HG03520 (cell line): ENCODE data around the gene PBX4.
"Not testable (repeated sequence)": the region's sequence is repeated elsewhere in the genome, so short reads cannot be mapped to it uniquely, and the experiment has no call there.

Experiments used
- ATAC-seq: cut with Tn5 transposase; IDR thresholded peaks from one replicate; pipeline ENCODE4 v1.9.1; 2021; ENCODE audit warnings: mild to moderate bottlenecking, moderate library complexity; ENCODE audit not compliant: unreplicated experiment

PBX4 gene, protein sequence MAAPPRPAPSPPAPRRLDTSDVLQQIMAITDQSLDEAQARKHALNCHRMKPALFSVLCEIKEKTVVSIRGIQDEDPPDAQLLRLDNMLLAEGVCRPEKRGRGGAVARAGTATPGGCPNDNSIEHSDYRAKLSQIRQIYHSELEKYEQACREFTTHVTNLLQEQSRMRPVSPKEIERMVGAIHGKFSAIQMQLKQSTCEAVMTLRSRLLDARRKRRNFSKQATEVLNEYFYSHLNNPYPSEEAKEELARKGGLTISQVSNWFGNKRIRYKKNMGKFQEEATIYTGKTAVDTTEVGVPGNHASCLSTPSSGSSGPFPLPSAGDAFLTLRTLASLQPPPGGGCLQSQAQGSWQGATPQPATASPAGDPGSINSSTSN

DNA sequence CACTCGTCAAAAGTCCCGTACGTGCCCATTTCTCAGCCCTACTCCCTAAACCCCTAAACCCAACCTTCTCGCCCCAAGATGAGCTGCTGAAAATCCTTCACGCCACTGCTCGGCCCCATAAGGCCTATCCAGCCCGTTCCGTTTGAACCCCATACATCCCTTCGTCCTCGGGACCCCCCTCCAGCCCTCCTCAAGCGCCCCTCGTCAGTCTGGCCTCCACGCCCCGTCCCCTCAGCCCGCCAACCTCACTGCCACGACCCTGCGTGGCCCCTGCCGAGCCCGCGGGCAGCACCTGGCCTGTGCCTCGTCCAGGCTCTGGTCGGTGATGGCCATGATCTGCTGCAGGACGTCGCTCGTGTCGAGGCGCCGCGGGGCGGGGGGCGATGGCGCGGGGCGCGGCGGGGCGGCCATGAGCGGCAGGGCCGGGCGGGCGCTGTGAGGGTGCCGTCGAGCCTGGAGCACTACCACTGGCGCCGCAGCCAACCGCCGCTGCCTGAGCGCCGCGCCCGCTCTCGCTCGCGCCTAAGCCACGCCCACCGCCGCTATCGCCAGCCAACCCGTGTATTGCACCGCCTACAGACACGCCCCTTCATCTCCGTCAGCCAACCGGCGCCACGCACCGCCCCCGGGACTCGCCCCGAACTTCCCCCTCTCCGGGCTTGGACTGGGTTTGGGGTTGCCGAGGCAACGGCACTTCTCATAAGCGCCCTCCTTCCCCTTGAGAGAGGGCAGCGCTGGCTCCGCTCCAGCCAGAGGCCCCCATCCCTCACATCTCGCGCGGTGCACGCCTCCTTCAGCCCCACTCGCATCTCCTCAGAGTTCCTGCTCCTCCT is at the start of gene PBX4:
PBX4 (minus strand) TSS at position 469 of the 833 bp plus-strand sequence; CDS start at position 411, 58 bp downstream.
- peak; percentile 92 for ATAC-seq

DNA sequence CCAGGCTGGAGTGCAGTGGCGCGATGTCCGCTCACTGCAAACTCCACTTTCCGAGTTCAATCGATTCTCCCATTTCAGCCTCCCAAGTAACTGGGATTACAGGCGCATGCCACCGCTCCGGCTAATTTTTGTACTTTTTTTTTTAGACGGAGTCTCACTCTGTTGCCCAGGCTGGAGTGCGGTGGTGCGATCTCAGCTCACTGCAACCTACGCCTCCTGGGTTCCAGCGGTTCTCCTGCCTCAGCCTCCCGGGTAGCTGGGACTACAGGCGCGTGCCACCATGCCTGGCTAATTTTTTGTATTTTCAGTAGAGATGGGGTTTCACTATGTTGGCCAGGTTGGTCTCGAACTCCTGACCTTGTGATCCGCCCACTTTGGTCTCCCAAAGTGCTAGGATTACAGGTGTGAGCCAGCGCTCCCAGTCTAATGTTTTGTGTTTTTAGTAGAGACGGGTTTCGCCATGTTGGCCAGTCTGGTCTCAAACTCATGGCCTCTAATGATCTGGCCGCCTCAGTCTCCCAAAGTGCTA is 47.0 kb upstream of the PBX4 start:
- not testable (repeated sequence) for ATAC-seq

DNA sequence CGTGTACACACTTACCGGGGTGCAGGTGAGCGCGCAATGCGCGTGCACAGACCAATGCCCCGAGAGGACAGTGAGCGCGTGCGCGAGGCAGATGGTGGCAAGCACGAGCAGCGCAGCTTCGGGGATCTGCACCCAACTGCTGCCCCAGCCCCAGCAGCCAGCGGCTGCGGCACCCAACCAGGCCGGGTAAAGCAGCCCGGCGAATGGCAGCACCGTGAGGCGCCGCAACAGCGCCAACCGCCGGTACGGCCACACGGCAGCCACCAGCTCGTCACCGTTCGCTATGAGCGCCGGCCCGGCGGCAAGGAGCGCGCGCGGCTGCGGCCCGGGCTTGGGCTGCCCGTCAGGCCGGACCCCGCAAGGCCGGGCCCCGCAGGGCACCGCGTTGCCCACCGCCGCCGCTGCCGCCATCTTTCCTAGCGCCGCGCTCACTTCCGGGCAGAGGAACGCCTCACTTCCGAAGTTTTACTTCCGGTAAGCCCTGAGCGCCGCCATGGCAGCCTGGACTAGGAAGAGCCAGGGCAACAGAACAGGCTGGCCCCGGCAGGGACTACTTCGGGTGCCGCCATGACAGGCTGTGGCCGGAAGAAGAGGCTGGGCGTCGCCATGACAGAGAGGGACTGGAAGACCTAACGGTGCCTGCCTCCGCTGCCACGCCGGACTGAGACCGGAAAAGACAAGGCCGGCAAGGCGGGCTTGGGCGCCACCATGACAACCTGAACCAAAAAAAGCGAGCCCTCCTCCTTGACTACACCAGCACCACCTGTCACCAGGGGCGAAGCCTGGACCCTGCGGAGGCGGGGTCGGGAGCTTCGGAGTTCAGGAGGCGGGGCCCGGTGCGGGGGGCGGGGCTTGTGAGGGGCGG is 45.0 kb upstream of the PBX4 start, which contains the start of gene ATP13A1:
ATP13A1 (minus strand) TSS at position 421 of the 865 bp plus-strand sequence; CDS start at position 411, 10 bp downstream.
- peak; percentile 56 for ATAC-seq

DNA sequence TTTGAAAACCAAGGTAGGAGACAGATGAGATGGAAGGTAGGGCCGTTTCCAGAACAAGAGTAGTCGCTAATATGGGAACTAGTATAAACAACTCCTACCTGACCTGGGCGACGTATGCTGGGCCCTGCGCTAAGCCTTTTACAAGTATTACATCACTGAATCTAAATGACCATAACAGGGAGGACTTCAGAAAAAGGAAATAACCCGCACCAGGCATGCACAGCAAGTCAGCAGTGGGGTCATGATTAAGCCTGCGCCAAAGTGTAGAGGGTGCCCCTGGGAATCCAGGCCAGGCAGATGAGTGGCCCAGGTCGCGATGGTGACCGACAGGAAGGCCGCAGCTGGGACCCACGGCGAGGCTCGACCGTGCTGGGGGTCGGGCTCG is 44.4 kb upstream of the PBX4 start:
- ATAC-seq: peak; percentile 2

DNA sequence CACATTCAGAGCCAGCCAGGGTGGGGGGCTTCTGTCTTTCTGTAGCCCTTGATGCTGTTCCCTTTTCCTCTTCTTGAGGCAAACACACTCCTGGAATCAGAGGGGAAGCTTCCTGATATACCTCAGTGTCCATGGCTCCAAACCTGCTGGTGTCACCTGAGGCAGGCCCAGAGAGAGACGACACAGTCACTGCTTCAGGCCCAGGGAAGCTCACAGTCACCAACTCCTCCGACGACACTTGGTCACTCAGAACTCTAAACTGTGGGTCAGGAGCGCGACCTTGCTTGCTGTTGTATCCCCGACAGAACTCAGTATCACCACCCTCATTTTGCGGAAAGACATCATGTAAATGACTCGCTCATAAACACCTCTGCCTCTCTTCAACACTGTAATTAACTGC is 43.9 kb upstream of the PBX4 start:
- no peak for ATAC-seq

DNA sequence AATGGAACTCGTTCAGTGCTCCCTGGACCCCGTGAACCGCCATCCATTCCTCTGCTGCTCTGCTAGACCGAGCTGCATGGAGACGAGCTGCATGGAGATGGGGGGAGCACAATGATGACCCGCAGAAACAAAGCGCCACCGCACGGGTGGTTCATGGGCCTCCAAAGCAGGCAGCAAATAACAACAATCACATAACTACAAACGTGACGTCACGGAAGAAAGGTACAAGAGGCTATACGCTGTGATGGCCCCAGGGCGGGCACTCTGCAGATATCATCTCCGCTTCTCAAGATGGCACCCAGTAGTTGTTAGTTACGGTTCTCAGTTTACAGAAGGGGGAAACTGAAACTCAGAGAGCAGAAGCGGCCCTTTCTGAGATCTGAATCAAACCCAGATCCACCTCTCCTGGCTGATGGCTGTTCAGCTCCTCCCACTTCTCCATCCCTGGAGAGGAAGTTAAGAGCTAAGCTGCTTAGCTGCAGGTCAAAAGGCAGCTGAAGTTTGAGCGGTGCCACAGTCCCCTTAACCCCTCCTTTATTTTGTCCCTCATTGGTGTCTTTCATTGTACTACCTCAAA is 43.3 kb upstream of the PBX4 start:
- ATAC-seq: peak; percentile 36

DNA sequence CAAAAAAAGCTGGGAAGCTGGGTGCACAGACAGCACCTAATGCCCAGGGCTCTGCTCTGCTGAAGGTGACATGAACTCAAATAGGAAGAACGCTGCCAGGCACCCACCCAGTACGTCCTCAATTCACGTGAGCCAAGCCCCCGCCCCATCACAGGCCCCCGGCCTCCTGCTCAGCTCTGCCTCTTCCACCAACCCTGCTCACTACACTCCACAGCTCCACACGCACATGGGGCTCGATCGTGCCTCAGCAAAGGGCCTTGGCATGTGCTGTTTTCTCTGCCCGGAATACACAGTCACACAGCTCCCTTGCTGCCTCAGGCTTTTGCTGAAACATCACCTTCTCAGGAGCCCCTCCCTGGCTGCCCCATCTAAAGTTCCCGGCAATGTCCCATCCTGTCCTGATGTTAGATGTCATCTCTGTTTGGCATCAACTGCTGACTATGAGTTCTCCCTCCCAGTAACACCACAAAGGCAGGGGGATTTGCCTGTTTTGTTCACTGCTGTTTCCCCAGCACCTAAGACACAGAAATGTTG is 42.7 kb upstream of the PBX4 start:
- ATAC-seq: no peak

DNA sequence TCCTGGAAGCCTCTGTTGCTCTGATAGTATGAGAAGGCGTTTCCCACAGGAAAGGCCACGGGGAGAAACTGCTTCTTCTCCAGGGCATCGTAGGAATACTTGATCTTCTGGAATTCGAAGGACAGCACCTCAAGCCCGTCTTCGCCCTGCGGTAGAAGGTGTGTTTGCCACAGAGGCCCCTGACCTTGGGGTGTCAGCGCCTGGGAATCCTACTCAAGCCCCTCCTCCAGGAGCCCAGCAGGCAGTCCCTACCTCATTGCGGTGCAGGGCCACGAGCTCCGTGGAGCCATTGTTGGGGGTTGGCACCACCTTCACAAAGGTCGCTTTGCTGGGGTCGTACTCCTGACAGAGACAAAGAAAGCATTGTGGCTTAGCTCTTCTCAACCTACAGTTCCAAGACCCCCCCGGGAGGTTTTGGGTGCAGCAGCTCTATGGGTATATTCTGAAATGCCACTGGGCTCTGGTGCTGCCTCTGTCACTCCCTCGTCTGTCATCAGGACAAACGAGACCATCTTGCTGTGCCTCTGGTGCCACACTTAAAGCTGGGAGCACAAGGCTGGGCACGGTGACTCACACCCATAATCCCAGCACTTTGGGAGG is 41.3 kb upstream of the PBX4 start:
- no peak for ATAC-seq

DNA sequence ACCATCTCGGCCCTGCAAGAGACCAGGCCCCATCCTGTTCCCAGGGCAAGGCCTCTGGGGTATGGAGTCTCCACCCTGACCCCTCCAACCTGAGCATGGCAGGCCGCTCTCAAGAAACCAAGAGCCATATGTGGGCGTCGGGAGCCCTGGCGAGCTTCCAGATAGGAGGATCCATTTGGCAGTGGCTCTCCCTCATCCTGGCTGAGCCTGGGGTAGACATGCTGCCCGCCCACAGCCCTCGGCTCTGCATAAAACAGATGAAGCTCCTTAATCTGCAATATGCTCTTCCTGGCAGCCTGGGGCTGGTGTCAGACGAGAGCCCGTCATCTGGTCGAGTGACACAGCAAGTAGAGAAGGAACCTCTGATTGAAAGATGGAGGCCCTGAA is 38.9 kb upstream of the PBX4 start:
- ATAC-seq: no peak

DNA sequence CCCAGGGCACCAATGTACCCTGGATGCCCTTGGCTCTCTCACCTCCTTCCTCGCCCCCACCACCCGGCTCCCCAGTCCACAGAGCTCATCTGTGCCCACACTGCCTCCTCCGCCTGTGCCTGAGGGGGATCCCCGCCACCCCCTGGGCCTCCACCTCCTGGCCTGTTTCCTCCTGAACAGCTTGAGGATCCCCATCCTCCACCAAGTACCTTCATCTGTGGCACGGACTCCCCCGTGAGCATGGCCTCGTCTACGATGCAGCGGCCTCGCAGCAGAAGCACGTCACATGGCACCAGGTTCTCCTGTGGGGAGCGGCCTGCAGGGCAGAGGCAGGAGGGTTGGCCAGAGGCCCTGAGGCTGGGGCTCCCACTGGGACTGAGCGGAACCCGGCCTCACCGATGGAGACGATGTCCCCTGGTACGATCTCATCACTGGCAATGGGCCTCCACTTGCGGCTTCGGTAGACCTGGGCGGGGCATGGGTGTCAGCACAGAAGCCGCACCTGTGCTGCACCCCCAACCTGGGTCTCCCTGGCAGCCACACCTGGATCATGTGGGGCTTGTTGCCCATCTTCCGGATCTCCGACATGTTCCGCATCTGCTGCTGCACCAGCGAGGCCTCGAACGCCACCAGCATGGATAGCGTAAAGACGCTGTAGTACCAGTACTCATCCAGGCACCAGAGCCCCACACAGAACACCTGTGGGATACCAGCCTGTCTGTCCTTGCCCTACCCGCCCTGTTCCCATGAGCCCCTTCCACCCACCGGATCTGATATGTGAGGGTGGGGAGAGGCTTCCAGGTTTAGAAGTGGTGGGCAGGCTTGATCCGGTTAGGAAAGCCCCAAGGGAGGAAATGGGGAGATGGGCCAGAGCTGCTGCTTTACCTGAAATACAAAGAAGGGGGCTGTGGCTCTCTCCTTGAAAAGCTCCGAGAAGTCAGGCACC is 38.2 kb upstream of the PBX4 start:
- ATAC-seq: no peak

DNA sequence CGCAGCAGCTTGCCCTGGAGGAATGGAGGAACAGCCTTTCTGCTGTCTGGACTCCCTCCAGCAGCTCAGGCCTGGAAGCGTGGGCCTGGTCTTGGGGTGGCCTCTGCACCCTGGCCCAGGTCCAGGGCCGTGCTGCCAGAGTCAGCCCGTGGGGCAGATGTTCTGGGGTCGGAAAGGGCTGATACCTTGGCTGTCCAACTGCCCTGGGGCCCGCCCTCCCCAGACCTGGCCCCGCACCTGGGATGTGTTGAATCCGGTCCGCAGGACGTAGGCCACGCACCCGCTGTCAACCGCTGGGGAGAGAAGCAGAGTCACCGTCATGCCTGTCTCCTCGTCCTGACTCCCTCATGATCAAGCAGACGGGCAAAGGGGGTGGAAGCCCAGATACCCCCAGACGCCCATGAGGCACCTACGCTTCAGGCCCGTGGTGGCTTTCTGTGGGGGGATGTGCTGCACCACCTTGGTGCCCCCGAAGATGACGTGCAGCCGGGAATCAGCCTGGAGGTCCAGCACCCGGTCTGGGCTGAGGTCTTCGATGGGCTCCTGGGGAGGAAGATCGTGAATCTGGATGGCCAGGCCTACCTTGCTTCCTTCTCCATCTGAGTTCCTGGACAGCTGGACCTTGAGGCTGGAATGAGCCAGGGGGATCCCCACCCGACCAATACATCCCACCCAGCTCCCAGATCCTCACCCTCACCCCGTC is 37.3 kb upstream of the PBX4 start:
- ATAC-seq: no peak

DNA sequence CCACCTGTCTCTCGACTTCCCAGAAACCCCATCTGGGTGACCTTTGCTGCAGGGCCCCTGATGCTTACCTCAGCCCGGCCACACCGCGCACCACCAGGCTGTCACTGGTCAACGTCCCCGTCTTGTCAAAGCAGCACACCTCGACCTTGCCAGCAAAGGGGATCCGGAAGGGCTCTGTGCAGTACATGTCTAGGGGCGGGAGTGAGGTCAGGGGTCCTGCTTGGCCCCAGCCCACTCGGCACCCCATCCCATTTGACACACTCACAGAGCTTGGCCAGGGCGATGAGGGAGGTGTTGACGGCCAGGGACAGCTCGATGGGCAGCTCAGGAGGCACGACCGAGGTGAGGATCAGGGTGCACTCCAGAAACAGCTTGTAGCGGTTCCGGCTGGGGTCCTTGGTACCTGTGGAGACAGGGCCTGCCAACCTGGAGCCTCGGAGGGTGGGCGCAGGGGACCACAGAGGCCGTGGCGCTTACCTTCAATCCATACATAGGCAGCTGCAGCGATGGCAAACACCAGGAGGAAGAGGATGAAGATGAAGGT is 36.6 kb upstream of the PBX4 start:
- no peak for ATAC-seq

DNA sequence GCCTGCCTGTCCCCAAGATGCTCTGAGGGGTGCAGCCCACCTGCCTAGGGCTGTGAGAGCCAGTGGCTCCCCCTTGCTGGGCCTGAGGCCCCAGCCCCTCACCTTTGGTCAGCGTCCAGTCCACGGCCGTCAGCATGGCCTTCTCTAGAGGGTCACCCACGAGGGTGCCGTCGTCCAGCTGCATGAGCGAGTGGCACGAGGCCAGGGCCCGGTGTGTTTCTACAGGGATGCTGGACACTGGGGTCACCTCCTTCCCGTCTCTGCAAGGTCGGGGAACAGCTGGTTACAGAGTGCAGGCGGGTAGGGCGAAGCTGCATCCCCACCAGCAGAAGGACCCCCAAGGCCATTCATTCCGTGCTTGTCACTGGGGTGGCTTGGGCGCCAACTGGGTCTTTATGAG is 36.0 kb upstream of the PBX4 start:
- ATAC-seq: no peak

DNA sequence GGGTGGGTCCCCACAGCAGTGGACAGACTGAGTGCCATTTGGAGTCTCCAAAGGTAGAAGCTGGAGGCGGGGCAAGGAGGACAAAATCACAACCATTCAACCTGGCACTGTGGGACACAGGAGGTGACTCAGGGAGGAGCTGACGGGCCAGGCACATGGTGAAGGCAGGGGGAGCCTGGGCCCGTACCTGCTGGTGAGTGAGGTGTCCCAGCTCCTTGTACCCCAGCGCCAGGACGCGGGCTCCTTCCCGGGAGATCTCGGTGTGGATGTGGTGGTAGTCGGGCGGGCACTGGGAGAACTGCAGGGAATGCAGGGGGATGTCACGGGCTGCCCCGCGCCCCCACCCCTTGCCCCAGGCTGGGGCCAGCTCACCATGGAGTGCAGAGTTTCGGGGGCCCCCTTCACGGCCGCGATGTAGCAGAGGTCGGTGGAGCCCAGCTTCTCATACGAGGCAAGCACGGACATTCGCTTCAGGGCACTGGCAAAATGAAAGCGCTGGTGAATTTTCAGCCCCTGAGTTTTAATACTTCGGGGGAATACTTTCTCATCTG is 35.2 kb upstream of the PBX4 start:
- ATAC-seq: no peak

DNA sequence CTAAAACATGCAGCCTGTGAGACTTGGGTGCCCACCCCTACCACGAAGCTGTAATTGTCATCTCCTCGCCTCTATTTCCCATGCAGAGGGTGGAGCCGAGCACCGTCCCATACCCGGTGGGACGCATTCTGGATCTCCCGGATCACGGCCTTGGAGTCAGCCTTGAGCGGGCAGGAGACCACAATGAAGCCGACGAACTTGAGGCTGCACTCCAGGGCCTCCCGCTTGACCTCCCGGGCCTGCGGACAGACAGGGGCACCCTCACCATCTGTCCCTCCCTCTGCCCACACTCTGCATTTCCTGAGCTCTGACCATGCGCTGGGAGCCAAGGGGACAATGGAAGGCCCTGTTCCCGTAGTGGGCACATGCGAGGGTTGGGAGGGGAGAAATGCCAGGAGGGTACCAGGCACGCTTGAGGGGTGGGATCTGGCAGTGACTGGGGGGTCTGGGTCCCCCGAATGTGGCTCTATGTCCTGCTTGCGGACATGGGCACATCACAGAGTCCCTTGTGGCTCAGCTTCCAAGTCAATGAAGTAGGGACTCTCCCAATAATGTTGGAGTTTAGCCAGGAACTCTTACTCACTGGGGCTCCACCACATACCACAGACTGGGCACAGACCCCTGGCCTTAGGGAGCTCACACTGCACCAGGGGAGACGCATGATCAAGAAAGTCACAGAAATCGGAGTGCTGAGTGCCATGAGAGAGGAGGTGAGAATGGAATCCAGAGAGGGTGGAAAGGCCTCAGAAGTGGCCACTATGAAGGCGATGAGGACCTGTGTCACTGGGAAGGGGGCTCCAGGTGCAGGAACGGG is 34.2 kb upstream of the PBX4 start:
- no peak for ATAC-seq

DNA sequence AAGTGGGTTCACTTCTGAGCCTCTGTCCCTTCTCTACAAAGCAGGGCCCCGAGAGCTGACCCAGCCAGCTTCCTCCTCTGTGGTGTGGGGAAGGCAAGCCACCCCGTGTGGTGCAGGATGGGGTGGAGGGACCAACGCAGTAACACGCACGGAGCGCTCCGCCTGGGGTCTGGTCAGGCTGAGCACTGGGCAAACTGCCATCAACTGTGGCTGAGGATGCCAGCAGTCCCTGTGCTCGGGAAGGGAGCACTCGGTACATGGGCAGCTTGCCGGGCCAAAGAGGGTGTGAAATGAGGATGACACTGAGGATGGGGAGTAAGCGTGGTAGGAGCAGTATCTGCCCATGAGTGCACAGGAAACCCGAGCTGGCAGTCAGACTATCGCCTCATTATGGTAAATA is 32.6 kb upstream of the PBX4 start:
- ATAC-seq: no peak

DNA sequence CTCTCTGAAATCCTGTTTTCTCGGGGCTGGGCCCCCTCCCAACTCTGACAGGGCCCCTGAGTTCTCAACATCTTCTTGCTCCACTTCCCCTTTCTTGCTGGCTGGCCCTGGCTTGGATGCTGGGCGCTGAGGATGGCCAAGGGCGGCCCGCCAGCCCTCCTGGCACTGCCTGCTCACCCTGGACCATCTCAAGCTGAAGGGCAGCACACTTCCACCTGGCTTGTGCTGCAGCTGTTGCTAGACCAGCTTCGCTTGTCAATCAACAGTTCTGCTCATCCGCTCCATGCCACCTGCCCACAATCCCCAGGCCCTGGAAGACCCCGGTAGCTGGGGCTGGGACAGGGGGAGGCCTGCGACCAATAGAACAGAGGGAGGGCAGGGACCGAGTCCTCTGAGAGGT is 31.8 kb upstream of the PBX4 start:
- ATAC-seq: no peak
